ENCODE data around the gene CHRNE. TPM values are rescaled to one million over a fixed set of nuclear protein-coding genes. Genes with fewer than 3 reads are reported as not detected.

The CHRNE gene
- total RNA-seq, 1 experiment from 2014 or later = 0.31 TPM

DNA sequence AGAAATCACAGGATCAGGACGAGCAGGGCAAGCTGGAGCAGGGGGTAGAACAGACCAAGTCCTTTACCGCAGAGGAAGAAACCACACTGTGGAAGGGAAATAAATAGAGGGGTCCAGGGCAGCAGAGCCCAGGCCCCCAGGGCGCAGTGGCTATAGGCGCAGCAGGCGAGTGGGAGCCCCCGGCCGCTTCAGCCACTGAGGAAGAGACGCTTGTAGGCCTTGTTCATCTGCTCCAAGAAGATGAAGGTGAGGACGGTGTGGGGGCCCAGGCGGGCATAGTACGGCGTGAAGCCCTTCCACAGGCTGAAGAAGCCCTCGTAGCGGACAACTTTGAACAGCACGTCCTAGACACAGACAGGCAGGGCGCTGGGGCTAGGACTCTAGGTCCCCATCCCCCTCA is 34.7 kb upstream of the CHRNE start:
- Histone ChIP-seq H3K4ac (ENCODE audit: low read depth, low read length) (no peak overlapping the region), H3K79me1 (ENCODE audit: insufficient read depth, low read depth, low read length, poor library complexity, severe bottlenecking) (peaks cover 5% of the 10 kb centered on the region), H3K9me3 (ENCODE audit: control insufficient read depth, low read depth, low read length) (no peaks in the 10 kb centered on the region), H4K20me1 (ENCODE audit: control insufficient read depth, insufficient read depth, insufficient read length) (peaks cover 7% of the 10 kb centered on the region), H3K4me2 (ENCODE audit: insufficient read depth, insufficient read length, low read length) (no peak overlapping the region), H3K9ac (ENCODE audit: extremely low read depth, insufficient read length, low read length) (no peak overlapping the region), H2BK20ac (ENCODE audit: low read depth, low read length, poor library complexity, severe bottlenecking) (no peak overlapping the region), H3K18ac (ENCODE audit: insufficient read length, low read depth, low read length) (no peak overlapping the region), H3K23me2 (ENCODE audit: insufficient read length, low read depth, low read length, poor library complexity, severe bottlenecking) (peaks cover 17% of the 10 kb centered on the region), H3K23ac (ENCODE audit: insufficient read length, low read depth, low read length) (no peak overlapping the region), H2BK15ac (ENCODE audit: low read depth, low read length) (no peak overlapping the region), H2BK12ac (ENCODE audit: insufficient read length, low read depth, low read length) (no peak overlapping the region), H4K8ac (replicated peaks; ENCODE audit: insufficient read length, low read depth, low read length) (no peak overlapping the region), H2BK5ac (ENCODE audit: insufficient read length, low read length) (no peak overlapping the region), H2AK5ac (ENCODE audit: insufficient read length, low read length) (no peak overlapping the region), H2BK120ac (ENCODE audit: low read depth, low read length, poor library complexity, severe bottlenecking) (no peak overlapping the region), H3K4me1 (ENCODE audit: insufficient read depth, low read length) (no peaks in the 10 kb centered on the region), H3K14ac (ENCODE audit: insufficient read depth, low read length) (no peak overlapping the region), H2AFZ (ENCODE audit: low read length) (no peak overlapping the region), H4K5ac (ENCODE audit: insufficient read length, low read depth, low read length) (no peak overlapping the region), H3K27ac (ENCODE audit: insufficient read length, low read depth, low read length) (no peak overlapping the region), H3T11ph (ENCODE audit: low read length) (no peak overlapping the region), H3K79me2 (ENCODE audit: insufficient read depth, low read length) (peaks cover 6% of the 10 kb centered on the region; the same call in 1 of the 2 replicates), H4K91ac (ENCODE audit: insufficient read length, low read depth, low read length) (no peak overlapping the region), H3K27me3 (ENCODE audit: insufficient read depth, low read length) (no peaks in the 10 kb centered on the region), H3K56ac (ENCODE audit: insufficient read length, low read depth, low read length) (no peak overlapping the region)
- H3K9me3 Mint-ChIP-seq = no peaks in the 10 kb centered on the region; a peak in 1 of 5 replicates
- TF ChIP-seq CTCF (conservative IDR thresholded peaks at IDR 0.05) = no peak
- H3K4me1 Mint-ChIP-seq = peaks cover 37 to 43% of the 10 kb centered on the region in 2 experiments
- H3K36me3 Mint-ChIP-seq (ENCODE audit: insufficient read depth in 1 of 3, low read depth in 3 of 3) = peaks cover 22 to 59% (median 38%) of the 10 kb centered on the region in 3 experiments
- H3K4me3 Mint-ChIP-seq = peak overlapping the region; percentile 56 to 95; a peak in 2 of 5 replicates
- no CpG with 5 or more reads among the region's 16 CpGs for WGBS (ENCODE audit: extremely low coverage, insufficient read length, low lambda C conversion rate)
- peak; percentile 24 for DNase-seq
- H3K27me3 Mint-ChIP-seq (ENCODE audit: low read depth) = peaks cover 1% of the 10 kb centered on the region
- H3K27ac Mint-ChIP-seq = no peak overlapping the region; a peak in 1 of 7 replicates

Data from H9 (cell line).